HepG2 (cell line): Measurements from ENCODE around the gene BRMS1. TPM values are rescaled to one million over a fixed set of nuclear protein-coding genes. Genes with fewer than 3 reads are reported as not detected.

Experiments
- AHR ChIP-seq: IDR thresholded peaks from 2 replicates; pipeline ENCODE4 v1.6.1; 2018; ENCODE audit warnings: missing genetic modification reagents, missing compliant biosample characterization
- BRCA1 ChIP-seq: sonication (generic); formaldehyde crosslinking; IDR thresholded peaks from 2 replicates; pipeline ENCODE4 v1.4.0; 2020; ENCODE audit warnings: missing genetic modification reagents
- CBX2 ChIP-seq, 2 experiments: fragments of 200-600 bp in 1 of 2; sonication (generic); formaldehyde crosslinking in 1 of 2; IDR thresholded peaks; 2 replicates each; pipeline versions ENCODE4 v1.7.0 to v1.8.1; 2018 to 2022; ENCODE audit warnings: low read depth in 2 of 2, low read length in 1 of 2, mild to moderate bottlenecking in 1 of 2, missing genetic modification reagents in 1 of 2
- DDIT3 ChIP-seq: sonication (generic); formaldehyde crosslinking; IDR thresholded peaks from 2 replicates; pipeline ENCODE4 v1.4.0; 2020; ENCODE audit warnings: mild to moderate bottlenecking, missing genetic modification reagents
- ETS1 ChIP-seq: sonication (generic); formaldehyde crosslinking; IDR thresholded peaks from 2 replicates; pipeline ENCODE4 v1.4.0; 2020; ENCODE audit warnings: missing genetic modification reagents
- FIP1L1 ChIP-seq: fragments of 200-400 bp; formaldehyde crosslinking; IDR thresholded peaks from 2 replicates; pipeline ENCODE4 v1.6.1; 2018; ENCODE audit warnings: low read depth, mild to moderate bottlenecking, low read length, moderate library complexity, borderline replicate concordance; ENCODE audit not compliant: insufficient read depth
- GLI4 ChIP-seq: sonication (generic); formaldehyde crosslinking; IDR thresholded peaks from 2 replicates; pipeline ENCODE4 v1.5.1; 2020; ENCODE audit warnings: missing genetic modification reagents, mild to moderate bottlenecking, moderate library complexity, borderline replicate concordance
- HMG20B ChIP-seq: conservative IDR thresholded peaks from 2 replicates; pipeline ENCODE4 v1.6.1; 2016; ENCODE audit warnings: missing genetic modification reagents, missing compliant biosample characterization
- KLF16 ChIP-seq, 2 experiments: sonication (generic) in 1 of 2; formaldehyde crosslinking in 1 of 2; IDR thresholded peaks; 2 replicates each; pipeline versions ENCODE4 v1.6.1 to v1.8.0; 2016 to 2023; ENCODE audit warnings: missing genetic modification reagents in 2 of 2, missing compliant biosample characterization in 1 of 2
- MTERF4 ChIP-seq: sonication (generic); formaldehyde crosslinking; IDR thresholded peaks from 2 replicates; pipeline ENCODE4 v1.8.0; 2023; ENCODE audit warnings: mild to moderate bottlenecking, missing genetic modification reagents
- PAXIP1 ChIP-seq: sonication (generic); formaldehyde crosslinking; conservative IDR thresholded peaks from 2 replicates; pipeline ENCODE4 v1.4.0; 2020; ENCODE audit warnings: mild to moderate bottlenecking, missing genetic modification reagents, moderate library complexity
- PPARG ChIP-seq: conservative IDR thresholded peaks from 2 replicates; pipeline ENCODE4 v1.6.1; 2016; ENCODE audit warnings: missing biosample characterization, missing genetic modification reagents
- REL ChIP-seq: sonication (generic); formaldehyde crosslinking; conservative IDR thresholded peaks from 2 replicates; pipeline ENCODE4 v1.8.0; 2022; ENCODE audit warnings: mild to moderate bottlenecking, missing genetic modification reagents, moderate library complexity
- RFX1 ChIP-seq: fragments of 450-650 bp; IDR thresholded peaks from 2 replicates; pipeline ENCODE4 v1.6.1; 2017
- TBP ChIP-seq: sonication (generic); formaldehyde crosslinking; IDR thresholded peaks from 2 replicates; pipeline ENCODE4 v1.5.0; 2020; ENCODE audit warnings: missing genetic modification reagents
- TBX2 ChIP-seq: sonication (generic); formaldehyde crosslinking; IDR thresholded peaks from 2 replicates; pipeline ENCODE4 v1.5.0; 2020; ENCODE audit warnings: missing genetic modification reagents, mild to moderate bottlenecking, borderline replicate concordance
- YEATS2 ChIP-seq: sonication (generic); formaldehyde crosslinking; IDR thresholded peaks from 2 replicates; pipeline ENCODE4 v1.4.0; 2020; ENCODE audit warnings: missing genetic modification reagents, borderline replicate concordance
- ZNF343 ChIP-seq: sonication (generic); formaldehyde crosslinking; IDR thresholded peaks from 2 replicates; pipeline ENCODE4 v1.4.0; 2020; ENCODE audit warnings: mild to moderate bottlenecking, missing genetic modification reagents
- ZNF431 ChIP-seq: sonication (generic); formaldehyde crosslinking; IDR thresholded peaks from 2 replicates; pipeline ENCODE4 v1.9.0; 2022; ENCODE audit warnings: missing genetic modification reagents, low read depth, mild to moderate bottlenecking, borderline replicate concordance
- ZNF547 ChIP-seq: sonication (generic); formaldehyde crosslinking; IDR thresholded peaks from 2 replicates; pipeline ENCODE4 v1.5.1; 2020; ENCODE audit warnings: mild to moderate bottlenecking, missing genetic modification reagents
- ZNF737 ChIP-seq: sonication (generic); formaldehyde crosslinking; IDR thresholded peaks from 2 replicates; pipeline ENCODE4 v1.5.0; 2020; ENCODE audit warnings: missing genetic modification reagents, mild to moderate bottlenecking, borderline replicate concordance
- ZNF780A ChIP-seq: sonication (generic); formaldehyde crosslinking; IDR thresholded peaks from 2 replicates; pipeline ENCODE4 v1.8.0; 2022; ENCODE audit warnings: mild to moderate bottlenecking, missing genetic modification reagents, moderate library complexity
- ZNF850 ChIP-seq: sonication (generic); formaldehyde crosslinking; conservative IDR thresholded peaks from 2 replicates; pipeline ENCODE4 v1.9.0; 2021; ENCODE audit warnings: mild to moderate bottlenecking, missing genetic modification reagents
- polyA plus RNA-seq, 8 experiments: library from polyadenylated mRNA; depleted of rRNA in 3 of 8; stranded (reverse) in 7 of 8; unstranded in 1 of 8; fragments of >200 nt; fragmentation: Illumina TruSeq in 4 of 8; extraction: Trizol in 4 of 8; gene quantifications; 2 replicates each; pipeline versions ENCODE4 v1.2.1 to v1.2.3, GENCODE V29; 2011 to 2016; ENCODE audit warnings: low read depth in 4 of 8, missing spikeins in 1 of 8, mixed read lengths in 1 of 8; ENCODE audit not compliant: insufficient read depth in 1 of 8
- total RNA-seq, 5 experiments: library from RNA; depleted of rRNA; stranded (reverse); fragments of >200 nt; fragmentation: Illumina TruSeq; extraction: Trizol; gene quantifications; 2 replicates each; pipeline ENCODE4 v1.2.3, GENCODE V29; 2016; ENCODE audit warnings: low read depth in 1 of 5

BRMS1 gene
- total and polyA plus RNA-seq, 2 of the 13 experiments (the other 11 are each of a cell fraction or from before 2014, with no cell fraction given): 15.8 to 55.7 TPM

GRCh38 chr11:66344550-66345315, at the start of gene BRMS1 (continued):
- TF ChIP-seq GLI4 (CRISPR knock-in tag) (no peak), ZNF850 (CRISPR knock-in tag) (no peak), FIP1L1 (no peak), RFX1 (peak; percentile 85), ETS1 (no peak), CBX2 (IDR thresholded peaks at IDR 0.05; ENCODE audit: low read depth, low read length) (no peak), CBX2 (CRISPR knock-in tag; IDR thresholded peaks at IDR 0.05; ENCODE audit: low read depth) (no peak), PPARG (CRISPR knock-in tag) (peak; percentile 35; the same call in 1 of the 2 replicates), YEATS2 (CRISPR knock-in tag) (peak; percentile 93), MTERF4 (CRISPR knock-in tag) (no peak), ZNF547 (CRISPR knock-in tag) (no peak), KLF16 (CRISPR knock-in tag; IDR thresholded peaks at IDR 0.05) (peak in 1 of 2 experiments; percentile 72; a peak in 2 of 4 replicates), PAXIP1 (CRISPR knock-in tag) (peak; percentile 43; the same call in 1 of the 2 replicates), REL (CRISPR knock-in tag) (no peak), AHR (0 out of 2 replicates have a peak, but pooled peaks have one; percentile 34), ZNF737 (no peak), ZNF431 (CRISPR knock-in tag) (no peak), HMG20B (CRISPR knock-in tag) (no peak), BRCA1 (CRISPR knock-in tag) (no peak), TBX2 (CRISPR knock-in tag) (no peak; the same call in 1 of the 2 replicates), DDIT3 (CRISPR knock-in tag) (no peak), TBP (no peak), ZNF780A (CRISPR knock-in tag) (no peak; the same call in 1 of the 2 replicates), ZNF343 (CRISPR knock-in tag) (0 out of 2 replicates have a peak, but pooled peaks have one; percentile 43)
